ENCODE results near the gene L3MBTL4. TPM values are rescaled to one million over a fixed set of nuclear protein-coding genes. Genes with fewer than 3 reads are reported as not detected.

Gene L3MBTL4
- total RNA-seq, 1 donor from 2014 or later = 16.2 TPM

DNA sequence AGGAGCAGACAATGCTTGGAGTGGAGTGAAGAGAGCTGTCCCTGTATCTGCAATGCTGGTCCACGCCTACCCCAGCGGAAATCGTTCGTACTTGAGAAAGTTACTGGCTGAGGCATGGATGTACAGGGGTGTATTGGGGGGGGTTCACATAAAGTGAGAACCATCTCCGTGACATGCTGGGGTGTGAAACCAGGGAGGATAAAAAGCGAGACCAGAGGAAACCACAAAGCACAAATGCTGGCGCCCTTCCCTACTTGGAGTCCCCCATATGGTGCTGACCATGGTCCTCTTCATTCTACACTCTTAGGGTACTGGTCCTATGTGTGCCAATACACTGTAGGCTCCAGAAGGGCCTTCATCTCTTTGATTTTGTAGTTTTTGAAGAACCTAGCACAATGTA, 244.1 kb downstream of the L3MBTL4 start:
- TF ChIP-seq, protein P1, sequence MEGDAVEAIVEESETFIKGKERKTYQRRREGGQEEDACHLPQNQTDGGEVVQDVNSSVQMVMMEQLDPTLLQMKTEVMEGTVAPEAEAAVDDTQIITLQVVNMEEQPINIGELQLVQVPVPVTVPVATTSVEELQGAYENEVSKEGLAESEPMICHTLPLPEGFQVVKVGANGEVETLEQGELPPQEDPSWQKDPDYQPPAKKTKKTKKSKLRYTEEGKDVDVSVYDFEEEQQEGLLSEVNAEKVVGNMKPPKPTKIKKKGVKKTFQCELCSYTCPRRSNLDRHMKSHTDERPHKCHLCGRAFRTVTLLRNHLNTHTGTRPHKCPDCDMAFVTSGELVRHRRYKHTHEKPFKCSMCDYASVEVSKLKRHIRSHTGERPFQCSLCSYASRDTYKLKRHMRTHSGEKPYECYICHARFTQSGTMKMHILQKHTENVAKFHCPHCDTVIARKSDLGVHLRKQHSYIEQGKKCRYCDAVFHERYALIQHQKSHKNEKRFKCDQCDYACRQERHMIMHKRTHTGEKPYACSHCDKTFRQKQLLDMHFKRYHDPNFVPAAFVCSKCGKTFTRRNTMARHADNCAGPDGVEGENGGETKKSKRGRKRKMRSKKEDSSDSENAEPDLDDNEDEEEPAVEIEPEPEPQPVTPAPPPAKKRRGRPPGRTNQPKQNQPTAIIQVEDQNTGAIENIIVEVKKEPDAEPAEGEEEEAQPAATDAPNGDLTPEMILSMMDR (IDR thresholded peaks at IDR 0.05) = no peak
- no peaks in the 10 kb centered on the region for H3K9me3 ChIP-seq
- H3K27me3 ChIP-seq = no peaks in the 10 kb centered on the region
- no peaks in the 10 kb centered on the region for H3K36me3 ChIP-seq
- H3K4me3 ChIP-seq = no peak overlapping the region
- ATAC-seq (no peak), DNase-seq (no peak)
- H3K27ac ChIP-seq = no peak overlapping the region
- no peaks in the 10 kb centered on the region for H3K4me1 ChIP-seq
- intact Hi-C loops (cut with DNase I) = no loop called here

DNA sequence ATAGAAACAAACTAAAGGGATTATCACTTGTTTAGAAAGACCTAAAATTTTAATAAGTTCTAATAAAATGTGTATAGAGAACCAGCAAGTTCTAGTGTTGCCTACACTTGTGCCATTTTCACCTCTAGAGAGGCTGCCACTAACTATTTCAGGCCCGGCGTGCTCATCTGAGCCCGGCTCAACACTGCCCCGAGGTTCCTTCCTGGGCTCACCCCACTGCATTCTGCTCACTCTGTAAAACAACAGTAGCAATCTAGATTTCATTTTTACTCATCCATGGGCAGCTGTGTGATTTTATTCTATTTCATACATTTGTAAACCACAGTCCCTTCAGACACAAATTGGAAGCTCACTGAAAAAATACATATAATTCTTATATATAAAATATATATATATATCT, 253.2 kb downstream of the L3MBTL4 start:
- Histone ChIP-seq H3K27ac (no peak overlapping the region), H3K9me3 (peaks cover 6% of the 10 kb centered on the region), H3K27me3 (no peaks in the 10 kb centered on the region), H3K4me3 (no peak overlapping the region), H3K4me1 (no peaks in the 10 kb centered on the region), H3K36me3 (no peaks in the 10 kb centered on the region)
- DNase-seq = no peak
- intact Hi-C loops (cut with DNase I) = no loop called here
- TF ChIP-seq, protein P1 (IDR thresholded peaks at IDR 0.05) = no peak
- no peak for ATAC-seq

DNA sequence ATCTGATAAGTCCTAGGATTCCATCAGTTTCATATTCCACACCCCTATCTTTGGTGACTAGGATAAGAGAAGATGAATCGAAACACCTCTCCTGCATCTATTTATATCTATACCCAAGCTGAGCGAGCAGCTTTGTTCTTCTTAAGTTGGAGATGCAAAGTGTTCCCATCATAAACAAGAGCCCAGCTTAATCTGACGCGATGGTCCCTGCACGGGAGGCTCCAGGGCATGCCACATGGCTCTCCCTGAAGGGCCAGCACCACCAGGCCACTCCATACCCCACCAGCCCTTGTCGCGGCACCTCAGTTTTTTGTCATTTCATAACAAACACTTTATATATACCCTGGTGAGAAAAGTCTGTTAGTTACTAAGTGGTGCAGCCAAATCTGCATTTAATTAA, 255.3 kb downstream of the L3MBTL4 start:
- TF ChIP-seq, protein P1 (IDR thresholded peaks at IDR 0.05) = no peak
- no peak for ATAC-seq
- Histone ChIP-seq H3K27ac (no peak overlapping the region), H3K4me1 (no peaks in the 10 kb centered on the region), H3K9me3 (peaks cover 6% of the 10 kb centered on the region), H3K36me3 (no peaks in the 10 kb centered on the region), H3K4me3 (no peak overlapping the region), H3K27me3 (no peaks in the 10 kb centered on the region)
- intact Hi-C loops (cut with DNase I) = no loop called here
- no peak for DNase-seq

DNA sequence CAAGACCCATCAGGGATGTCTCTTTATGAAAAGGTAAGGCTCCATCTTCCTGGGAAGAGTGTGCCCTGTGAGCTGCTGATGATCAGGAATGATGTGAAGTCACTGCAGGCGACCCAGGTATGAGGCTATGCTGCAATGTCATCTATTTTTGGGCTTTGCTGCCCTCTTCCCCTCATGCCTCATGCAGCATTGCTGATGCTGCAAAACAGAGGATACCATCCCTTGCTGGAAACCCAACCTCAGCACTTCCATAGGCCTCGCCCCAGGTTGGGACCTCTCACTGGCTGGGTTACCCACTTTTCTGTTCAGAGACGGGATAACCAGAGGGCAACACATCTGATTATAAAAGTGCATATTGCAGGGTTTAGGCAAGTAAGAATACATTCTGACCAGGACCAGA, 255.8 kb downstream of the L3MBTL4 start:
- H3K4me1 ChIP-seq = no peaks in the 10 kb centered on the region
- peaks cover 6% of the 10 kb centered on the region for H3K9me3 ChIP-seq
- H3K27me3 ChIP-seq = no peaks in the 10 kb centered on the region
- no peaks in the 10 kb centered on the region for H3K36me3 ChIP-seq
- DNase-seq = no peak
- intact Hi-C loops (cut with DNase I) = no loop called here
- no peak overlapping the region for H3K27ac ChIP-seq
- TF ChIP-seq, protein P1 (IDR thresholded peaks at IDR 0.05) = no peak
- ATAC-seq = no peak
- H3K4me3 ChIP-seq = no peak overlapping the region

DNA sequence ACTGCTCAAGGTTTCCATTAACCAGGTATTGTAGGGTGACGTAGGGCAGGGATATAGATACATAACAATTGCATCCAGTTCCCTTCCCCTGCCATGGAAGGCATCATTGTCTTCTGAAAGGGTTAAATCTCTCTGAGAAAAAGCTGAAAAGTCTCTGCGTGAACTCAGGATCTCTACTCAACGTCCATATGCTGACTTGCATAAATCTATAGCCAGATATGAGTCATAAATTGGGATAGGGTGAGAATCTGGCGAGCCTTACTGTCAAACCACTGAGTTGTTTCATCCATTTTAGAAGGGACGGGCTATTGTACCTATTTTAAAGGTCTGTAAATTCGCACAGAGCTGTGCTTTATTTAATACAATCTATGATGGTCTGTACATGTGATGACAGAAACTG, 258.3 kb downstream of the L3MBTL4 start:
- H3K36me3 ChIP-seq = no peaks in the 10 kb centered on the region
- no peak overlapping the region for H3K4me3 ChIP-seq
- H3K27me3 ChIP-seq = no peaks in the 10 kb centered on the region
- H3K4me1 ChIP-seq = no peaks in the 10 kb centered on the region
- intact Hi-C loops (cut with DNase I) = no loop called here
- H3K27ac ChIP-seq = no peak overlapping the region
- no peak for ATAC-seq
- TF ChIP-seq, protein P1 (IDR thresholded peaks at IDR 0.05) = no peak
- H3K9me3 ChIP-seq = no peaks in the 10 kb centered on the region
- no peak for DNase-seq

DNA sequence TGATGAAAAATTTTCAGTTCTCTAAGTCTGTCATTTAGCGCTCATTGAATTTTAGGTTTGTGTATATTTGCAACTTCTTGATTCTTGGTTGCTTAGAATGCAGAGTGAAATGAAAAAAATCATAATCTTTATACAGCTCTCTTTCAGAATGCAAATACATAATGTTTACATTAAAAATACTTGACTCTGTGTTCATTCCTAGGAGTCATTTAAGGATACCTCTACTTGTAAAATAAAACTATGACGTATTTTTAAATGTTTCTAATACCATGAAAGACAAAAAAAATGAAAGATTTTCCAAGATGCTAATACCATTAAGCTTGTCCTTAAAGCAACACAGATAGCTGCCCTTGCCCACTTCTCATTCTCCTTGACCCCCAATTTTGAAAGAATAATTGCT, 259.0 kb downstream of the L3MBTL4 start:
- Histone ChIP-seq H3K27ac (no peak overlapping the region), H3K27me3 (no peaks in the 10 kb centered on the region), H3K9me3 (no peaks in the 10 kb centered on the region), H3K36me3 (no peaks in the 10 kb centered on the region), H3K4me1 (no peaks in the 10 kb centered on the region), H3K4me3 (no peak overlapping the region)
- TF ChIP-seq, protein P1 (IDR thresholded peaks at IDR 0.05) = no peak
- intact Hi-C loops (cut with DNase I) = no loop called here
- DNase-seq (no peak), ATAC-seq (no peak)
